Suppressor macrophage treated with lipopolysaccharide for 1 hour (primary cell): Measurements from ENCODE around the gene DPP6.
"Not testable (repeated sequence)": the region's sequence is repeated elsewhere in the genome, so short reads cannot be mapped to it uniquely, and the experiment has no call there.

Source experiments
- DNase-seq, 3 donors: peaks; one replicate each; pipeline ENCODE4 v3.0.0-alpha.2; 2020 to 2022

The DPP6 gene

GRCh38 chr7:154916856-154917807 is 864.9 kb downstream of the DPP6 start:
- DNase-seq = no peak

GRCh38 chr7:154917808-154918160 is 865.6 kb downstream of the DPP6 start:
- no peak for DNase-seq

GRCh38 chr7:154918266-154918665 is 866.1 kb downstream of the DPP6 start:
- DNase-seq = no peak

DNA sequence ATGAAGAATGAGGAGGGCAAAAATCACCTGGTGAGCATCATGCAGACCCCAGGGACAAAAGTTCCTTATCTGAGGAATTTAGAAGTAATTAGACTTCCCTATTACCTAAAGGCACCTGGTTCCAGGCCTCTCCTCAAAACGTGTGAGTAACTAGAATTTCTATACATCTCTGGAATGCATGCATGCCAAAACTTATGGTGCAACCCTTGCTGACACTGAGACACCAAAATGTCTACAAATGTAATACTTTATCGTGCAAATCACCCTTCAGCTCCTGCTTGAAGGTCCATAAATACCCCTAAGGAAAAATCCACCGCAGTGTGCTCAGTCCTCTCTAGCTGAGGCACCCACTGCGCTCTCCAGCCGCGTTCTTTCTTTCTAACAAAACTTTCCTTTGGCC is 866.5 kb downstream of the DPP6 start:
- no peak for DNase-seq

GRCh38 chr7:154919344-154920225 is 867.4 kb downstream of the DPP6 start:
- DNase-seq = no peak

DNA sequence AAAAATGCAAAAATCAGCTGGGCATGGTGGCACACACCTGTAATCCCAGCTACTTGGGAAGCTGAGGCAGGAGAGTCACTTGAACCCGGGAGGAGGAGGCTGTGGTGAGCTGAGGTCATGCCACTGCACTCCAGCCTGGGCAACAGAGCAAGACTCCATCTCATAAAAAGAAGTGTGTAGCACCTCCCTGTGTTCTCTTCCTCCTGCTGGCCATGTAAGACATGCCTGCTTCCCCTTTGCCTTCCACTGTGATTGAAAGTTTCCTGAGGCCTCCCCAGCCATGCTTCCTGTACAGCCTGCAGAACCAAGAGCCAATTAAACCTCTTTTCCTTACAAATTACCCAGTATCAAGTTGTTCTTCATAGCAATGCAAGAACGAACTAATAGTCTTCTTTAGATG is 870.3 kb downstream of the DPP6 start:
- not testable (repeated sequence) for DNase-seq

DNA sequence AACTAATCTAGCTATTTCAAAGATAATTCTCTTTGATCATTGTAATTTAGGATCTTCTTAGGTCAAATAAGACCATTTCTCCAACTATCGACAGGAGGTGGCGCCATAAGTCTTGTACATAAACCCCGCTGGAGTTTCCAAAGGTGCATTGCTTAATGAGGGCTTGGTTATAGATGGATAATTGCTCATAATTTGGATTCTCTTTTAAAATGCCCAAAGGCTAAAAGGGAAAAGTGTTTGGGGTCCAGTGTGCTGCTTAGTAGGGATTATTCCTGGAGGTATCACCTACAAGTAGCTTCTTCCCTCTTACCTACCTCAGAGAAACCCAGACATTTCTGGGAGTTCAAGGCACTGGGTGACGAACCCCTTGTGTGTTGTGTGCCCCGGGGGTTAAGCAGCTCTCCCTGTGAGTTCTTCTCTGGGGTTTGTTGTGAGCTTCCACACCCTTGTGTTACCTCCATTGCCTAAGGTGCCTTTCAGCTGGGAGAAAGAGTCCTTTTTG is 875.5 kb downstream of the DPP6 start:
- DNase-seq = peak; percentile 91 to 94 (median 92)

DNA sequence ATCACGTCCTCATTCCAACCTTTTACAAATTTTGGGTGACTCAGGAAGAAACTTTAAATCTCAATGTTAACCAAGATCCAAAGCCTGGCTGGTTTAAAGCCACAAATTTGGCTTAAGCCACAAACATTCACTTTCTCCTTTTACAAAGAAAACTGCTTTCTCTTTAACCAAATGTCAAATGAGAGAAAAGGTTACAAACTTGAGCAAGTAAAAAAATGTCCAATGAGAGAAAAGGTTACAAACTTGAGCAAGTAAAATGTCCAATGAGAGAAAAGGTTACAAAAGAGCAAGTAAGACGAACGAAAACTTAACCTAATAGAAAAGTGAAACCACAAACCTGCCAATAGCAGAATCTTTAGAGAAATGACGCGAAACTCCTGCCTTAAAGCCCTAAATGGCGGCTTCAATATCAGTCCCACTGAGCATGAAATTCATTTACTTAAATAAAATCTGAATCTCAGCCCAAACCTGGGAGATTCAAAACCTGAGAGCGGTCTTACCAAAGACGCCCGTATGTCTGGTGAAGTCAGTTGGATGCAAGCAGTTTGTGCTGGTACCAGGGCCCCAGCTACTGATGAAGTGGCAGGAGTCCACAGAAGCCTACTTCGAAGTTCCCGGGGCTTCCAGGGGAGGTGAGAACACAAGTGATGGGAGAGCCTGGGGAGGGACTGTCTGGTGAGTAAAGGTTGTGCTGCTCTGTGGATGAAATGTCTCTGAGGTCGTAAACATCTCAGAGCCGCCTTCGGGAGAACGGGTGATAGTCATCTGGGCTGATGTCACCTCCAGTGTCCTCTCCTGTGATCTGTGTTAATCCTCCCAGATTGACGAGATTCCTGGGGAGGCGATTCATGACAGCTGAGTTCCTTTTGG is 876.2 kb downstream of the DPP6 start:
- peak; percentile 80 to 98 (median 97) for DNase-seq

DNA sequence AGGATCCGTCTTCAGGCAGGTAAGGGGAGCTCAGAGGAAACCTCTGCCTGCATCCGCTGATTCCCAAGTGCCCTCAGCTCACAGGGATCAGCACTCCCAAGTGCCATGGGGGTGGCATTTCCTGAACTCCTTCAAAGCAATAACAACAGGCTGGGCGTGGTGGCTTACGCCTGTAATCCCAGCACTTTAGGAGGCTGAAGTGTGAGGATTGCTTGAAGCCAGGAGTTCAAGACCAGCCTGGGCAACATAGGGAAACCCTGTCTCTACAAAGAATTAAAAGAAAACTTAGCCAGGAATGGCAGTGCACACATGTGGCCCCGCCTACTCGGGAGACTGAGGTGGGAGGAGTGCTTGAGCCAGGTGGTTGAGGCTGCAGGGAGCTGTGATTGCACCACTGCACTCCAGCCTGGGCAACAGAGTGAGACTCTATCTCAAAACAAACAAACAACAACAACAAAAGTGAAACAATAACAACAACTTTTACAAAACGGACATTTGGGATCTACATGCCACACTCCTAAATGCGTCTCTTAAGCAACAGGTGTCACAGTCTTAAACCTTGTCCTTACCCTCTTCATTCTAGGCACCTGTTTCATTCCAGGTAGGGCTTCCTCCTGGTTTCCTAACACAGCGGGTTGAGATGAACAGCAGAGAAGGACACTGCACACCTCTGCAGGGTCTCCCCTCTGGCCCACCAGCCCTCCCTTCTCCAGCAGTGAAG is 877.0 kb downstream of the DPP6 start:
- DNase-seq = peak in 1 of 3 donors; percentile 9

GRCh38 chr7:154931906-154932305 is 879.7 kb downstream of the DPP6 start:
- DNase-seq = no peak

- DNase-seq = not testable (repeated sequence)
These were observed 882.3 kb downstream of the DPP6 start for GRCh38 chr7:154934353-154934952.

DNA sequence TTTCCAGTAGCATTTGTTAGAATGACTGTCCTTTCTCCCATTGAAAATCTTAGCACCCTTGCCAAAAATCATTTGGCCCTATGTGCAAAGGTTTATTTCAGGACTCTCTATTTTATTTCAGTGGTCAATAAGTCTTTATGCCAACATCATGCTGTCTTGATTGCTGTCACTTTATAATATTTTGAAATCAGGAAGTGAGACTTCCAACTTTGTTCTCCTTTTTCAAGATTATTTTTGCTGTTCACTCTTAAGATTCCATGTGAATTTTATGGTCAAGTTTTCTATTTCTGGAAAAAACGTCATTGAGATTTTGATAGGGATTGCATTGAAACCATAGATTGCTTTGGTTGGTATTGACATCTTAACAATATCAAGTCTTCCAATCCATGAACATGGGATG is 885.6 kb downstream of the DPP6 start:
- DNase-seq = peak in 2 of 3 donors; percentile 42 to 52

- no peak for DNase-seq
These were observed 890.5 kb downstream of the DPP6 start for GRCh38 chr7:154942691-154943090.
